AG08395 (cell line): ENCODE data around the gene RNF212B.

Experiments
- DNase-seq: peaks from one replicate; pipeline ENCODE4 v3.0.0; 2012; ENCODE audit warnings: mixed read lengths, low spot score

RNF212B gene

GRCh38 chr14:23320584-23321571, 83.1 kb downstream of the RNF212B start, which contains the start of gene PABPN1:
TSS of gene PABPN1 (plus strand) at chr14:23321457. CDS start at chr14:23321470, 13 bp downstream.
- DNase-seq = peak; percentile 99

DNA sequence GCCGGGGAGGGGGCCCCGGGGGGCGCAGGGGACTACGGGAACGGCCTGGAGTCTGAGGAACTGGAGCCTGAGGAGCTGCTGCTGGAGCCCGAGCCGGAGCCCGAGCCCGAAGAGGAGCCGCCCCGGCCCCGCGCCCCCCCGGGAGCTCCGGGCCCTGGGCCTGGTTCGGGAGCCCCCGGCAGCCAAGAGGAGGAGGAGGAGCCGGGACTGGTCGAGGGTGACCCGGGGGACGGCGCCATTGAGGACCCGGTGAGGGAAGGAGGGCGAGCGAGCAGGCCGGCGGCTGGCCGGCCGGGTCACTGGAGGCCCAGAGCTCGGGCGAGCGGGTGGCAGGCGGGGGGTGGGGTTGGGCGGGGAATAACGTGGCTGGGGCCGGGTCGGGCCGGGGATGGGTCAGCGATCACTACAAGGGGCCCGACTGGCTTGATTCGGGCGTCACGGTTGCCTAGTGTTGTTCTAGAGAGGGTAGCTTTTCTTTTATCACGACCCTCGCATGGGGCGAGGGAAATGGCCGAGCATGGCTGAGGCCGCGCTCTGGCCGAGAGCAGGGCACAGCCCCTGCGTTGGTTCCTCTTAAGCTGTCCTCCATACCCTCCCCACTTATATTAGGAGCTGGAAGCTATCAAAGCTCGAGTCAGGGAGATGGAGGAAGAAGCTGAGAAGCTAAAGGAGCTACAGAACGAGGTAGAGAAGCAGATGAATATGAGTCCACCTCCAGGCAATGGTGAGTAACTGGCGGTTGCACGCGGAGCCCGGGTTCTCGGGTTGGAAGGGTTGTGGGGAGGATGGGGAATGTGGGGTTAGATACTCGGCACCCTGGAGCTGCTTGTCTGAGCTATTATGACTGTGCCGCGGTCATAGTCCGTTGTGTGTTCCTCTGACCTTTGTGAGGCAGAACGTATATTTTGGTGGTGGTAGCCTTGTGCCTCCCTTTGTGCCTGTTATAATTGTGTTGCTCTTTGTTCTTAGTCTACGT, 84.1 kb downstream of the RNF212B start:
- peak; percentile 58 for DNase-seq
